ENCODE results near the gene AP3B1.

AP3B1 gene

GRCh38 chr5:78291687-78292086 lies 2.8 kb downstream of the AP3B1 start:
- no peak for DNase-seq (ENCODE audit: low read depth)

GRCh38 chr5:78289911-78290310 lies 4.6 kb downstream of the AP3B1 start:
- no peak for DNase-seq (ENCODE audit: low read depth)

GRCh38 chr5:78288246-78288645 lies 6.3 kb downstream of the AP3B1 start:
- DNase-seq (ENCODE audit: low read depth): no peak

GRCh38 chr5:78287833-78288232 lies 6.7 kb downstream of the AP3B1 start:
- DNase-seq (ENCODE audit: low read depth): no peak

- no peak for DNase-seq (ENCODE audit: low read depth)
Measured at GRCh38 chr5:78287169-78287568, 7.3 kb downstream of the AP3B1 start.

- no peak for DNase-seq (ENCODE audit: low read depth)
Measured at GRCh38 chr5:78286290-78286689, 8.2 kb downstream of the AP3B1 start.

GRCh38 chr5:78283802-78284201 lies 10.7 kb downstream of the AP3B1 start:
- no peak for DNase-seq (ENCODE audit: low read depth)

GRCh38 chr5:78283105-78283504 lies 11.4 kb downstream of the AP3B1 start:
- DNase-seq (ENCODE audit: low read depth): no peak

- no peak for DNase-seq (ENCODE audit: low read depth)
Measured at GRCh38 chr5:78280261-78280660, 14.2 kb downstream of the AP3B1 start.

- no peak for DNase-seq (ENCODE audit: low read depth)
Measured at GRCh38 chr5:78279194-78279593, 15.3 kb downstream of the AP3B1 start.

- DNase-seq (ENCODE audit: low read depth): no peak
Measured at GRCh38 chr5:78277715-78278114, 16.8 kb downstream of the AP3B1 start.

- DNase-seq (ENCODE audit: low read depth): no peak
Measured at GRCh38 chr5:78275998-78276543, 18.4 kb downstream of the AP3B1 start.

GRCh38 chr5:78274540-78275197 lies 19.8 kb downstream of the AP3B1 start:
- DNase-seq (ENCODE audit: low read depth): no peak

GRCh38 chr5:78273436-78273835 lies 21.1 kb downstream of the AP3B1 start:
- DNase-seq (ENCODE audit: low read depth): no peak

GRCh38 chr5:78271766-78272165 lies 22.7 kb downstream of the AP3B1 start:
- no peak for DNase-seq (ENCODE audit: low read depth)

- DNase-seq (ENCODE audit: low read depth): no peak
Measured at GRCh38 chr5:78269088-78269703, 25.3 kb downstream of the AP3B1 start.

GRCh38 chr5:78268356-78268755 lies 26.1 kb downstream of the AP3B1 start:
- no peak for DNase-seq (ENCODE audit: low read depth)

- no peak for DNase-seq (ENCODE audit: low read depth)
Measured at GRCh38 chr5:78265163-78265562, 29.3 kb downstream of the AP3B1 start.

GRCh38 chr5:78264600-78264999 lies 29.9 kb downstream of the AP3B1 start:
- no peak for DNase-seq (ENCODE audit: low read depth)

- DNase-seq (ENCODE audit: low read depth): no peak
Measured at GRCh38 chr5:78260771-78261170, 33.7 kb downstream of the AP3B1 start.

- no peak for DNase-seq (ENCODE audit: low read depth)
Measured at GRCh38 chr5:78253201-78253600, 41.3 kb downstream of the AP3B1 start.

GRCh38 chr5:78252715-78253114 lies 41.8 kb downstream of the AP3B1 start:
- no peak for DNase-seq (ENCODE audit: low read depth)

- DNase-seq (ENCODE audit: low read depth): no peak
Measured at GRCh38 chr5:78251663-78252284, 42.7 kb downstream of the AP3B1 start.

Data from stimulated activated CD8-positive, alpha-beta memory T cell treated with anti-CD3 and anti-CD28 coated beads, Interleukin-15, amount 100 ng/mL, for 24 hours (primary cell).